A549 (cell line): Measurements from ENCODE around the gene CPEB4. TPM values are rescaled to one million over a fixed set of nuclear protein-coding genes. Genes with fewer than 3 reads are reported as not detected.

Experiments
- ATAC-seq, 2 experiments: fragments of 200-7000 bp in 1 of 2; fragments of >200 bp in 1 of 2; cut with Nextera tagmentation in 1 of 2; cut with Tn5 transposase in 1 of 2; 3 replicates each; pipeline versions ENCODE4 v1.8.0 to v1.9.1; 2018 to 2020; ENCODE audit warnings: mild to moderate bottlenecking in 1 of 2, moderate library complexity in 1 of 2
- CTCF ChIA-PET: fragments of 300-600 bp; sonication (Branson Sonifier 250); formaldehyde crosslinking; extraction: SDS; loops from one replicate; lab custom pipeline; 2021; ENCODE audit warnings: antibody characterized with exemption, inconsistent platforms; lab: Yijun Ruan, JAX
- POLR2A ChIA-PET: fragments of 350-600 bp; formaldehyde crosslinking; extraction: SDS; loops from one replicate; lab custom pipeline; 2021; ENCODE audit warnings: antibody characterized with exemption, inconsistent platforms; lab: Yijun Ruan, JAX
- DNase-seq, 2 experiments: peaks; one replicate each; pipeline versions ENCODE4 v3.0.0 to v3.0.0-alpha.2; 2011 to 2016; ENCODE audit warnings: low read depth in 1 of 2, low spot score in 1 of 2
- FAIRE-seq: peaks from 2 replicates; lab custom pipeline; 2011; peaks lifted over from hg19 to GRCh38; lab: Jason Lieb, UNC
- H3K27ac ChIP-seq, 2 experiments: fragments of >200 bp; sonication (Bioruptor Twin); formaldehyde crosslinking; 3 replicates each; pipeline ENCODE4 v1.5.1; 2016 to 2017
- H3K4me1 ChIP-seq: fragments of >200 bp; sonication (Bioruptor Twin); formaldehyde crosslinking; 3 replicates; pipeline ENCODE4 v1.6.1; 2016
- H3K4me2 ChIP-seq: fragments of >200 bp; sonication (Bioruptor Twin); formaldehyde crosslinking; 3 replicates; pipeline ENCODE4 v1.6.1; 2016
- H3K4me3 ChIP-seq: fragments of >200 bp; sonication (Bioruptor Twin); formaldehyde crosslinking; 3 replicates; pipeline ENCODE4 v1.5.1; 2016
- H3K9me3 ChIP-seq: fragments of >200 bp; sonication (Bioruptor Twin); formaldehyde crosslinking; 3 replicates; pipeline ENCODE4 v1.6.1; 2016
- BCL3 ChIP-seq: fragments of >200 bp; sonication (Bioruptor Twin); formaldehyde crosslinking; IDR thresholded peaks from 3 replicates; pipeline ENCODE4 v1.6.1; 2016
- CHD2 ChIP-seq: fragments of 150-350 bp; IDR thresholded peaks from 2 replicates; pipeline ENCODE4 v1.6.1; 2014; ENCODE audit warnings: low read length; ENCODE audit not compliant: partially characterized antibody
- FOXS1 ChIP-seq: fragments of 250-450 bp; sonication (Bioruptor Pico); IDR thresholded peaks from 2 replicates; pipeline ENCODE4 v1.5.0; 2020; ENCODE audit warnings: mild to moderate bottlenecking, moderate library complexity
- GATA3 ChIP-seq: IDR thresholded peaks from 2 replicates; pipeline ENCODE4 v1.6.1; 2012; ENCODE audit warnings: borderline replicate concordance
- HOXB5 ChIP-seq: fragments of 250-450 bp; sonication (Bioruptor Pico); IDR thresholded peaks from 2 replicates; pipeline ENCODE4 v1.5.0; 2020; ENCODE audit warnings: mild to moderate bottlenecking, moderate library complexity
- JUN ChIP-seq, 2 experiments: fragments of >200 bp; sonication (Bioruptor Twin); formaldehyde crosslinking; IDR thresholded peaks; 2 replicates in 1 of 2; 3 replicates in 1 of 2; pipeline ENCODE4 v1.6.1; 2016 to 2017
- KDM5A ChIP-seq: fragments of 200-600 bp; sonication (generic); IDR thresholded peaks from 2 replicates; pipeline ENCODE4 v1.6.1; 2016; ENCODE audit warnings: antibody characterized with exemption, mild to moderate bottlenecking
- MAX ChIP-seq: IDR thresholded peaks from 2 replicates; pipeline ENCODE4 v1.6.1; 2012
- MYC ChIP-seq: IDR thresholded peaks from 2 replicates; pipeline ENCODE4 v1.6.1; 2012; ENCODE audit warnings: mild to moderate bottlenecking, inconsistent platforms, low read length, improper control_type of control experiment, borderline replicate concordance
- PBX3 ChIP-seq: IDR thresholded peaks from 2 replicates; pipeline ENCODE4 v1.6.1; 2012
- PHF8 ChIP-seq: fragments of 200-600 bp; sonication (generic); IDR thresholded peaks from 2 replicates; pipeline ENCODE4 v1.6.1; 2016; ENCODE audit warnings: low read depth, mild to moderate bottlenecking, antibody characterized with exemption, moderate library complexity, borderline replicate concordance
- POLR2A ChIP-seq: IDR thresholded peaks from 2 replicates; pipeline ENCODE4 v1.6.1; 2012; ENCODE audit warnings: mild to moderate bottlenecking, low read length
- REST ChIP-seq: fragments of 200-600 bp; sonication (generic); IDR thresholded peaks from 2 replicates; pipeline ENCODE4 v1.6.1; 2016; ENCODE audit warnings: antibody characterized with exemption, mild to moderate bottlenecking, moderate library complexity
- SMC3 ChIP-seq: fragments of >200 bp; sonication (Bioruptor Twin); formaldehyde crosslinking; IDR thresholded peaks from 3 replicates; pipeline ENCODE4 v1.6.1; 2018; ENCODE audit warnings: inconsistent platforms
- USF2 ChIP-seq: fragments of 450-650 bp; IDR thresholded peaks from 2 replicates; pipeline ENCODE4 v1.6.1; 2014; ENCODE audit warnings: antibody characterized with exemption
- WGBS: methylation state at CpG from one replicate; pipeline ENCODE4 v1.1.6; 2017; ENCODE audit errors: missing lambda C conversion rate; 5-methylcytosine and 5-hydroxymethylcytosine counted together
- polyA minus RNA-seq: library from RNA; depleted of rRNA, polyadenylated mRNA; stranded (reverse); fragments of >200 nt; gene quantifications from 2 replicates; pipeline ENCODE4 v1.2.3, GENCODE V29; 2011; rRNA and poly(A)+ RNA removed
- polyA plus RNA-seq, 4 experiments: library from polyadenylated mRNA; depleted of rRNA in 3 of 4; stranded (reverse); fragments of >200 nt; fragmentation: RNase III in 1 of 4; extraction: RNeasy Plus Mini Kit Qiagen cat#74134 plus additional on column Dnase treatment in 1 of 4; gene quantifications; 2 replicates in 3 of 4; 3 replicates in 1 of 4; pipeline ENCODE4 v1.2.3, GENCODE V29; 2011 to 2017

CPEB4 gene
- polyA plus RNA-seq (2011; rRNA removed) (49.1 and 50.0 TPM in 2 replicates), polyA plus RNA-seq (2017; fragmentation: RNase III; extraction: RNeasy Plus Mini Kit Qiagen cat#74134 plus additional on column Dnase treatment) (8.4 to 11.4 TPM (median 10.5 TPM) in 3 replicates), polyA minus RNA-seq (104 and 110 TPM in 2 replicates)
- polyA plus RNA-seq (2012; cell fraction: cytosol; rRNA removed): 7.1 and 9.7 TPM in 2 replicates
- 5.3 and 6.8 TPM in 2 replicates for polyA plus RNA-seq (2012; cell fraction: nucleus; rRNA removed)

- Histone ChIP-seq H3K9me3 (peaks cover 2% of the 10 kb centered on the region; the same call in 1 of the 3 replicates), H3K4me3 (peak within 1 kb of the TSS; percentile 83), H3K27ac (peak within 1 kb of the TSS; percentile 93 to 98), H3K4me2 (peak within 1 kb of the TSS; percentile 93), H3K4me1 (peaks cover 20% of the 10 kb centered on the region)
- WGBS: 3% methylated on average over 53 of the region's 55 CpGs
- ChIA-PET CTCF (interaction anchor here (0.7 to 1.2 kb wide), 4 partner anchors 8 to 32 kb away, joined by 3 read pairs; no protein-coding TSS in a partner anchor), POLR2A (interaction anchor here (0.6 to 1.5 kb wide), 20 partner anchors 8 to 432 kb away, joined by 3 to 24 read pairs (median 4); no protein-coding TSS in a partner anchor)
- peak; percentile 63; the same call in 1 of the 2 replicates for TF ChIP-seq GATA3
- TF ChIP-seq HOXB5 (CRISPR knock-in tag): peak; percentile 40; the same call in 1 of the 2 replicates
- TF ChIP-seq JUN (IDR thresholded peaks at IDR 0.05): peak; percentile 65 to 66
- no peak for TF ChIP-seq KDM5A
- no peak for TF ChIP-seq FOXS1 (CRISPR knock-in tag)
- peak; percentile 84 for TF ChIP-seq PBX3
- TF ChIP-seq USF2: peak; percentile 94
- TF ChIP-seq SMC3: peak; percentile 16; the same call in 1 of the 3 replicates
- peak; percentile 48 for TF ChIP-seq CHD2
- peak; percentile 57; the same call in 1 of the 2 replicates for TF ChIP-seq PHF8
- peak; percentile 75 for TF ChIP-seq MAX
- TF ChIP-seq BCL3: 0 out of 3 replicates have a peak, but pooled peaks have one; percentile 48
- peak; percentile 69 for TF ChIP-seq POLR2A
- TF ChIP-seq REST: no peak
- TF ChIP-seq MYC: peak; percentile 81; the same call in 1 of the 2 replicates
- DNase-seq (peak; percentile 99), ATAC-seq (peak; percentile 97 to 98), FAIRE-seq (peak; percentile 84)
These were observed at the start of gene CPEB4 for GRCh38 chr5:173887610-173888472. TSS of gene CPEB4 (plus strand) at chr5:173888349. CDS start at chr5:173889734, 1,385 bp downstream.
